HL-60/S4 treated with retinoic acid at 250 ng/mL for 4 days and 3 days (cell line): ENCODE results near the gene RNF13.
"Not testable (repeated sequence)": the region's sequence is repeated elsewhere in the genome, so short reads cannot be mapped to it uniquely, and the experiment has no call there.

Source experiments
- in situ Hi-C: fragments of 300-500 bp; cut with MboI; formaldehyde crosslinking; loops from 2 replicates; pipeline ENCODE4 v1.7.0; 2022; ENCODE audit warnings: low sequenced_read_pairs

RNF13 gene

GRCh38 chr3:149981979-149982378, 169.0 kb downstream of the RNF13 start:
- in situ Hi-C loops = not testable (repeated sequence)

- in situ Hi-C loops = not testable (repeated sequence)
These were observed 170.0 kb downstream of the RNF13 start for GRCh38 chr3:149983053-149983452.

- in situ Hi-C loops = no loop called here
These were observed 170.6 kb downstream of the RNF13 start for GRCh38 chr3:149983628-149984027.

- in situ Hi-C loops = no loop called here
These were observed 176.3 kb downstream of the RNF13 start for GRCh38 chr3:149989307-149989706.

GRCh38 chr3:149990423-149990948, 177.5 kb downstream of the RNF13 start:
- in situ Hi-C loops = no loop called here

GRCh38 chr3:149992416-149993058, 179.5 kb downstream of the RNF13 start:
- in situ Hi-C loops = no loop called here

- in situ Hi-C loops = no loop called here
These were observed 185.9 kb downstream of the RNF13 start for GRCh38 chr3:149998946-149999345.

- in situ Hi-C loops = no loop called here
These were observed 186.4 kb downstream of the RNF13 start for GRCh38 chr3:149999421-149999820.

- in situ Hi-C loops = no loop called here
These were observed 187.6 kb downstream of the RNF13 start for GRCh38 chr3:150000641-150001040.

- in situ Hi-C loops = no loop called here
These were observed 192.5 kb downstream of the RNF13 start for GRCh38 chr3:150005243-150006112.

GRCh38 chr3:150006794-150007193, 193.8 kb downstream of the RNF13 start:
- in situ Hi-C loops = no loop called here
